GM18498 (cell line): ENCODE data around the gene HNRNPUL2.
A peak's percentile ranks its signal among the peaks of the same experiment; 100 is the strongest.
"Not testable (repeated sequence)": the region's sequence is repeated elsewhere in the genome, so short reads cannot be mapped to it uniquely, and the experiment has no call there.

Source experiments
- ATAC-seq: cut with Tn5 transposase; IDR thresholded peaks from one replicate; pipeline ENCODE4 v1.9.1; 2021; ENCODE audit warnings: mild to moderate bottlenecking, moderate library complexity; ENCODE audit not compliant: unreplicated experiment

Gene HNRNPUL2

DNA sequence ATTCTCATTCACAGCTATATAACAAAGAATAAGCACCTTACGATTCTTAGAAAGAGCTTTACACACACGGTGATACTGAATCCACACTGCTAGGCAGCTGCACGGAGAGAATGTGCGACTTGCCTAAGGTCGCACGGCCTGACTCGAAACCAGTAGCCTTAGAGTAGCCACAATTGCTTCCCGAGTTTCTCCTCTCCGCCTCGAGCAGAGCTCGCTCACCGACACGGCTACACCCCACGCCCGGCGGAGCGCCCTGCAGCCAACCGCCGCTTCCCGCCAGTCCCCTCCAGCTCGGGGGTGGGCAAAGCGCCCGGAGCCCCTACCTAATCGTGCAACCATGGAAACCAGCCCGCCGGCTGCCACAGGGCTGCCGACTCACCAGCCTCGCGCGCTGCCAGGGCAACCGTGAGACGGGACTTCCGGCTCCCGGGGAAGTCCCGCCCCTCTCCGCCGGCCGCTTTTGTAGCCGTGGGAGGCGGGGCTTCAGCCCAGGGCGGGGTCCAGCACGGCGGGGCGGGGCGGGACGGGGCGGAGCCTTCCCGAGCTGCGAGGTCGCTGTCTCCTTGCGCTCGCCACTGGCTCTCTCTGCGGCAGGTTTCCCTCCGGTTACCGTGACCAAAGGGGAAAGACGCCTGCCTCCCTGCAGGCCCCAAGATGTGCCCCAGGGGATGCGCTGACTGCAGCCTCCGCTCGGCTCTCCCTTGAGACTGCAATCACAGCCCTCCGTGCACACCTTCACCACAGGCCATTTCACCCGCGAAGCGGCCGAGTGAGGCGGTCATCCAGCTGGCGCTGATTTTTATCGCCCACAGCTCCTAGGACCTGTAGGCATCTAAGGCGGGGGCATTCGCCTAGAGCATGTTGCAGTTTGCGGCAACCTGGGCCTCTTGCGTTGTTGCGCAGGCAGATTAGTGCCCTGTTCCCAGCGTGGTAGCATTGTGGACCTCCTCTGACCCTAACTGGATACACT lies 21.1 kb downstream of the HNRNPUL2 start:
- peak; percentile 65 for ATAC-seq

DNA sequence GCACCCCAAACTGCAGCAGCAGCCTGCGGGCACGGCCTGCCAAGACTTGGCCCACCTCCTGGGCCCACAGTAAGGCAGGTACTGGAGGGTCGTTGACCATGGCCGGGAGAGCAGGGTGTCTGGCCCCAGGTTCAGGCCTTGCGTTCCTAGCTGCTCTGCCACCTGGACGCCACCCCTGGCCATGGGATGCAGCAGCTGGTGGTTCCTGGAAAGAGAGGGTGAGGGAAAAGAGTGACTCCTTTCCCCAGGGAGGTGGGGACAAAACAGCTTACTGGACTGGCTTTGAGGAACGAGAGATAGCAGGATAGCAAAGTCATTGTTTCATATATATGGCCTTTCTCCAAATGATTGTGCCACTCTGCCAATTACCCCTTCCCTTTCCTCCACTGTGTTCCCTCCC lies 21.8 kb downstream of the HNRNPUL2 start:
- no peak for ATAC-seq

DNA sequence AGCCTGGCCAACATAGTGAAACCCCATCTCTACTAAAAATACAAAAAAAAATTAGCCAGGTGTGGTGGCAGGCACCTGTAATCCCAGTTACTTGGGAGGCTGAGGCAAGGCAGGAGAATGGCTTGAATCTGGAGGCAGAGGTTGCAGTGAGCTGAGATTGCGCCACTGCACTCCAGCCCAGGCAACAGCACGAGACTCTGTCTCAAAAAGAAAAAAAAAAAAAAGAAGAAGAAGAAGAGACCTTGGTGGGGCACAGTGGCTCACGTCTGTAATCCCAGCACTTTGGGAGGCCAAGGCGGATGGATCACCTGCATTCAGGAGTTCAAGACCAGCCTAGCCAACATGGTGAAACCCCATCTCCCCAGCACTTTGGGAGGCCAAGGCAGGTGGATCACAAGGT lies 23.3 kb downstream of the HNRNPUL2 start:
- not testable (repeated sequence) for ATAC-seq

DNA sequence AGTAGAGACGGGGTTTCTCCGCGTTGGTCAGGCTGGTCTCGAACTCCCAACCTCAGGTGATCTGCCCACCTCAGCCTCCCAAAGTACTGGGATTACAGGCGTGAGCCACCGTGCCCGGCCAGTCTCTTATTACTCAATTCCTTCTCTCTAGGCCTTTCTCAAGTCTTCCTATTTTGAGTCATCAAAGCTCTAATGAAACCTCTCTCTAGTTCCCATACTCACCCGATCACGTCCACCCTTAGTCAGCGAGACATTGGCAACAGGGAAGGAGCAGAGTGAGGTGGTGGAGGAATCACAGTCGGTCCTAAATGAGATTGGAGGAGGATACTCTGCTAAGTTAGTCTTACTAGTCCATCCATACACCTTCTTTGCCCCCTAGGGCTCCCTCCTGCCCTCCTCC lies 25.0 kb downstream of the HNRNPUL2 start:
- no peak for ATAC-seq

DNA sequence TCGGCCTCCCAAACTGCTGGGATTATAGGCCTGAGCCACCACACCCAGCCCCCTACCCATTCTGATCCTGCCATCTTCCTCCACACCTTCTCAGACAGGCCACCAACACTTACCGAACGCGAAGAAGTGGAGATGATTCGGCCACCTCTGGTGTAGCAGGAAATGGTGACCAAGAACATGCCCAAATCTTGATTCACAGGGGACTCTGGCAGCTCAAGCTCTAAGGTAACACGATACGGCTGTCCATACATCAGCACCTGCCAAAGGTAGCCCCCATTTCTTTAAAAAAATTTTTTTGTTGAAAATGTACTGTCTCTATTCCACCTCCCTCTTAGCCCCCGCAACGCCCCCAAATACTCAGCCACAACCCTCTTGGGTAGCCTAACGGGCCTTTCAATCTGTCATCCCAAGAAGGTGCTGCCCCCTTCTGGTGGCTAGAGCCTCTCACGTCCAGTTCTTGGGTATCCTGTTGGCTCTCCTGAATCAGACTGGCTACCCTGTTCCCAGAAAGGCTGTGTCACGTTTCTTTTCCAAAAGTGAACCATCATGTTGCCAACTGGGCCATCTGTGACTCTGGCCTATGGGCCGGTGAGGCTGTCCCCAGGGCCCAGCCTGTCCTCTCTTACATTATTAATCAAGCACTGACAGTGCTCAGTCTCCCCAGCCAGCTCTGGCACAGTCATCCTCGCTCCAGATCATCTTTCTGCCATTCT lies 32.6 kb downstream of the HNRNPUL2 start:
- ATAC-seq: no peak

DNA sequence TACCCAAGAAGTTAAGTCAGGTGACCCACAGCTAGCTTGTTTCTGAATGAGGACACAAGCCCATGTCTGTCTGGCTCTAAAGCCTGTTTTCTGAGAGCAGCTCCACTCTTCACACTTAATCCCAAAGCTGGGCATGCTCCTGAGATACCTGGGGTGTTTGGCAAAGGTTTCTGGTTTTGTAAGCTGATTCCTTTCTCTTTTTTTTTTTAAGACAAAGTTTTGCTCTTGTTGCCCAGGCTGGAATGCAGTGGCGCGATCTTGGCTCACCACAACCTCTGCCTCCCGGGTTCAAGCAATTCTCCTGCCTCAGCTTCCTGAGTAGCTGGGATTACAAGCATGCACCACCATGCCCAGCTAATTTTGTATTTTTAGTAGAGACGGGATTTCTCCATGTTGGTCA lies 33.6 kb downstream of the HNRNPUL2 start:
- not testable (repeated sequence) for ATAC-seq

DNA sequence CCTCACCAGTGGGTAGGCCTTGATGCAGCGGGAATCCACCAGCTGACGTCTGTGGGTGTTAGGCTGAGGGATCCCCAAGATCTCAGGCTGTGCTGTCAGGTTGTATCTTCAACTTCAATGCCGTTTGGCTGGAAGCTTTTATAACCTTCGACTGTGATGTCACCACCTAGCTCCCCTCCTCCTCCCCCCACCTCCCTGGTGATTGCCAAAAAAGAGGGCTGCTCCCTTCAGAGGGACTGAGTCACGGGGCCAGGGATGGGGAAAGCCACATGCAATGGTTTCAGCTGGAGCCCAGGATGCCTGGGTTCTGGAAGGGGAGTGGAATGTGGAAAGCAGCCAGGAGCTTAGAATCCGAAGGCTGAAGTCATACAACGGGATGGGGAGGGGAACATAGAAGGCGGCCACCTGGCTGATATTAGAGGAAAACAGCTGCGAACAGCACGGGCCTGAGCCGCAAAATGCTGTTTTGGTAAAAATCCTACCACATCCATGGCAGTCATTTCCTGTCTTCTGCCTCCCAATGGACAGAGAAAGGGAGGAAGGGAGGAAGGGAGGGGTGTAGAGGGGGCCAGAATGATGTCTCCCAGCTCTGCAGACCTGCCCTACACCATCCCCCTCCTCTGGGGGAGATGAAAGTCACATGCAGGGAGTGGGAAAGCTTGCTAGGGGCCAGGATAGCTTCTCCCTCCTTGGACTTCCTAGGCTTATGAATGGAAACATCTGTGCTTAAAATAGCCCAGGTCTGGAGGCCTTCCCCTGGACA lies 37.7 kb downstream of the HNRNPUL2 start, which contains the start of gene LRRN4CL:
Gene LRRN4CL (minus strand): TSS at position 110 of the 763 bp plus-strand sequence. CDS start 1,022 bp downstream, outside the sequence.
- no peak for ATAC-seq

DNA sequence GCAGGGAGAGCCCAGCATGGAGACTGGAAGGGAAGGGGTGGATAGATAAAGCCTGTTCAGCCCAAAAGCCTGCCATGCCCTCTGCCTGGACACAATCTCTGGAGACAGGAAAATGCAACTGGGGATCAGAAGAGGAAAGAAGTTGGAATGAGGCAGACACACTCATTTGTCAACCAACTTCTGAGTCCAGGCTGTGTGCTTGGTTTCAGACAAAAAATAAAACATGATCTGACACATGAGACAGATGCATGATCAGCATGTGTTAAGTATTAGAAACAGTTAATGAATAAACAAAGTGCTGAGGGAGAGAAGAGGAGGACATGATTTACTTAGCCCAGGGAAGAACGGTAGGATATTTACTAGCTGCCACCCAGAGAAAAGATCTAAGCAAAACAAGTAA lies 38.8 kb downstream of the HNRNPUL2 start:
- no peak for ATAC-seq

DNA sequence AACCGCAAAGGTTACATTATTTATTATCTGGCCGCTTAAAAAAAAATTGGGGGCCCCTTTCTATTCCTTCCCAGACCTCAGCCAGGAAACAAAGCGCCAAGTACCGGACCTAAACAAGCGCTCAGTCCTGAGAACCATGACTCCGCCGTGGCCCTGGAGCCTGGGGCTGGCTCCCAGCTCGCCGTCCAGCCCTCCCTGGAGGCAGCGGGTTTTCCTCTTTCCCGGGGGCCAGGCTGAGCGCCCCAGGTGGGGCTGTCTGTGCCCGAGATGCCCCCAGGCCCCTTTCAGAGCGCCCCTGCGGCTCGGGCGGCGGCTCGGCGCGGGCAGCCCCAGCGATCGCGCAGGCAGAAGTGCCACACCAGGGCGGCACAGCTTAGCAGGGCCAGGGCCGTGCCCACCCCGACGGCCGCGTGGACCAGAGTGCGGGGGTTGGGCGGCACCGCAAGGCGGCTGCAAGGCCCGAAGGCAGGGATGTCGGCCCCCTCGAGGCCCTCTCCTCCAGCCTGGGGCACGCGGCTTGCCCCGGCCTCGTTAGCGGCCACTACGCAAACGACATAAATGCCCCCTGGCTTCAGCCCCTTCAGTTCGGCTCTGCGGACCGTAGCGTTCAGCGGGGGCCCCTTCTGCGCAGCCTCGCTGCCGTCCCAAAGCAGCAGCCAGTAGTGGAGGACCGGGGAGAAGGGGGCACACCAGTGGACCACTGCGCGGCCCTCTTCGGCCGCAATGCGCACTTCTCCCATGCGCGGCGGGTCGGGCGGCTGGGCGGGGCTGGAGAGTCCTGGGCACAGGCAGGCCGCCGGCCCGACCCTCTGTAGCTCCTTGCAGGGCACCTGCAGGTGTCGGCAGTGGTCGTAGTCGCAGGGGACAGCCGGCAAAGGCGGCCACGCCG lies 39.5 kb downstream of the HNRNPUL2 start:
- ATAC-seq: no peak

DNA sequence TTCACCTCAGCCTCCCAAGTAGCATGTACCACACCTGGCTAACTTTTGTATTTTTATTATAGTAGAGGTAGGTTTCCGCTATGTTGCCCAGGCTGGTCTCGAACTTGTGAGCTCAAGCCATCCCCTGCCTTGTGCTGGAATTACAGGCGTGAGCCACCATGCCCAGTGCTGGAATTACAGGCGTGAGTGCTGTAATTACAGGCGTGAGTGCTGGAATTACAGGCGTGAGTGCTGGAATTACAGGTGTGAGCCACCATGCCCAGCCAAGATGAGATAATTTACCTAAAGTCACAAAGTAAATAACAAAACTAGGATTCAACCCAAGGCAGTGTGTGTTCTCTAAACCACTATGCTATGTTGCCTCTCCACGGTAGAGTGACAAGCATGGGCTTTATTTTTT lies 44.7 kb downstream of the HNRNPUL2 start:
- ATAC-seq: no peak

DNA sequence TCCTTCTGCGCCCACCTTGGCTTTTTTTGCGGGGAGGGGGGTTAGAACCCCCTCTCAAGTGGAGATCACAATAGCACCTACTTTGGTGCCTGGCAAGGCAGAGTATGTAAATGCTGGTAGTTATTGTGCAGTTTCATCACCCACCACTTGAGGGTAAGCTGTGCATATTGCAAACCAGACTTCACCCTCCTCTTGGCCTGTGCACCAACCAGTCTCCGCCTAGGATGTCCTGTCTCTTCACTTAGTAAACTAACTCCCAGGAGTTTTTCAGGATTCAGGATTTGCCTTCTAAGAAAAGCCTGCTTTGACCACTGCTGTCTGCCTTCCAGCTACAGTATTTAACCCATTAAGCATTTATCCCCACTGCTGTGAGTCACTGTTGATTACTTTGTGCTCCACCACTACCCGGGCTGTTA lies 46.4 kb downstream of the HNRNPUL2 start:
- peak; percentile 64 for ATAC-seq

DNA sequence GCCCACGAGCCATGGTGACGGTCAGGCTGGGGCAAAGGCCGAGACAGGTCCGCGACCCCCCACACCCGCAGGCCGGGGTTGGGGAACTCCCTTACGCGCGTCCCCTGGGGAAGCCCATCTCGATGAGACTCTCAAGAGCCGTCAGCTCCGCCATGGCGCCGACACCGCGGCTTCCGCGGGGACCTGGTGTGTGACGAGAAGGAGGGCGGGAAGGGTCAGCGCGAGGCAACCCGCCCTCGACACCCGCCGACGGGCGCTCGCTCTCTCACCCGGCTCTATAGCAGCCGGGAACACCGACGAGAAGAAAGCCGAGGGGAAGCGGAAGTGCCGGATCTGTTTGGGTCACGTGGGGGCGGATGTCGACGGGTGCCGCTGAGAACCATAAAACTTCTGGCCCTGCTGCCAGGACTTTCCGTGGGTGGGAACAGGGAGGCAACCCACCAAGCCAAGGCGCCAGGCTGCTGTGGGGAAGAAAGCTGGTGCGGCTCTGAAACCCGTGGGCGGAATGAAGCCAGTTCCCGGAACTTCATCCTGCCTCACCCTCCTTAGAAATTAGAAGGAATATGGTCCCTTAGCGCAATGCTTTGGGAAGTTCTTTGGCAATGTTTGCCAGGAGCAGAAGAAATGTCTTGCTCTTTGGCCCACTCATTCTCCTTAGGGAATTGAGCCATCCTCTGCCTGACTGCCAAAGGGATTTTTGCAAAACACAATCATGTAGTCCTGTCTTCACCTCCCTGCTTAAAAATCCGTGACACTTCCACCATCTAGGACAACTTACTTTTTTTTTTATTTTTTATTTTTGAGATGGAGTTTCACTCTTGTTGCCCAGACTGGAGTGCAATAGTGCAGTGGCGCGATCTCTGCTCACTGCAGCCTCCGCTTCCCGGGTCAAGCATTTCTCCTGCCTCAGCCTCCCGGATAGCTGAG lies 48.2 kb downstream of the HNRNPUL2 start, which contains the start of gene UBXN1:
Gene UBXN1 (minus strand): TSS at position 304 of the 927 bp plus-strand sequence. CDS start 150 bp downstream, at position 154.
- ATAC-seq: peak; percentile 73

DNA sequence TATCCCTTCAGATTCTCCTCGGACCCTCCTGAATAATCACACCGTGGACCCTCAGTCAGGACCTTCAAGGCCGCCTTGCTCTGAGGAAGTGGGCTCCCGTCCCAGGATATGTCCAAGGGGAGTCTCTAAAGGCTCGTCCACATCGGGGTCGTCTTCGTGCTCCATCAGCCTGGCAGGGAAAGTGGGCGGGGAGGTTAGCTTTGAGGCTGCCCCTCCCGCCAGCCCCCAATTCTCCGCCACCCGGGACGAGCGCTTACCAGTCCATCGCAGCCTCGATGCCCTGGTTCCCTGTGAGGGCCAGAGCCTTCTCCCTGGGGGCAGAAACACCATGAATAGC lies 48.9 kb downstream of the HNRNPUL2 start:
- ATAC-seq: no peak

DNA sequence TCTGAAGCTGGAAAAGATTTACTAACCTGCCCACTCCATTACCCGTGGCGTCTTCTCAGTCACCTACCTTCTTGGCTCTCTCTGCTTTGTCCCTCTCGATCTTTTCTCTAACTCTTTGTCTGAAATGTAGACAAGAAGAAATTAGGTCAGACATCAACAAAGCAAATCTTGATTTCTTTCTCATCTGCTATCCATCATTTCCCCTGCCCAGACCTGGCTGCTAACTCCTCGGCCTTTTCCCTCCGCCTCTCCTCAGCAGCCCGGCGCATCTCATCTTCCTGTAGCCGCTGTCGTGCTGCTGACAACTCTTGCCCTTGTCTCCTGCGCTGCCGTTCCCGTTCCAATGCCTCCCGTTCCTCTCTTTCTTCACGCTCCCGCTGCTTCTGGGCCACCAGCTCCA lies 49.5 kb downstream of the HNRNPUL2 start:
- no peak for ATAC-seq

DNA sequence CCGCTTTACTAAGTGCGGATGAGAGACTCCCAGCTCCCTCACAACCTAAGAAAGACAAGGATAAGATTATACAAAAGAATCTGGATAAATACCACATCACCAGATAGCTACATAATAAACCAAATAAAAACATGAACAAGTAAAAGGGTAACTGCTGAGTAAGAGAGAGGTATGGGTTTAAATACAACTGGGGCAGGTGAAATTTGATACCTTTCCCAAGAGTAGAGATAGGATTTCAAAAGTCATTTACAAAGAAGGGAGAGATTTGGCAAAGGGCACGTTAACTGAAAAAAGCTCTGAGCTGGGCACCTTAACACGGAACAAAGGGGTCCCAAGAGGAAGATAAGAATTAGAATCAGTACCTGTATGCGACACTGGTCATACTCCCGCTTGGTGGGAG lies 50.1 kb downstream of the HNRNPUL2 start:
- no peak for ATAC-seq

DNA sequence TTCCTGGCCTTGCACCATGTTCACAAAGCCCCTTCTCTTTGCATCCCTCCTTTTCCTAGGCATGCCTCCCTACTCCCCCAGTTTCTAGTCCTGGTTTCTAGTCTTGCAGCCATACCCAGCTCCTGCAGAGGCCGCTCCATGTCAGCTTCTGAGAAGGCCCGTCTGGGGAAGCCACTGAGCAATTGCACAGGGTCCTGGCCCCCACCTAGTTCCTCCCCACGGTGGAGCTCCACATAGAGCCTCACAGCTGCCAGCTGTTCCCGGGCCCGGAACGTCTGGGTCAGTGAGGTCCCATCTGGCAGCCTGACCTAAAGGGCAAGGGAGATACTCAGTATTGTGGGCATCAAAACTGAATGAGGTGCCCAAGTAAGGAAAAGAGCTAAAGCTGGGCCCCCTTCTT lies 50.6 kb downstream of the HNRNPUL2 start:
- no peak for ATAC-seq

DNA sequence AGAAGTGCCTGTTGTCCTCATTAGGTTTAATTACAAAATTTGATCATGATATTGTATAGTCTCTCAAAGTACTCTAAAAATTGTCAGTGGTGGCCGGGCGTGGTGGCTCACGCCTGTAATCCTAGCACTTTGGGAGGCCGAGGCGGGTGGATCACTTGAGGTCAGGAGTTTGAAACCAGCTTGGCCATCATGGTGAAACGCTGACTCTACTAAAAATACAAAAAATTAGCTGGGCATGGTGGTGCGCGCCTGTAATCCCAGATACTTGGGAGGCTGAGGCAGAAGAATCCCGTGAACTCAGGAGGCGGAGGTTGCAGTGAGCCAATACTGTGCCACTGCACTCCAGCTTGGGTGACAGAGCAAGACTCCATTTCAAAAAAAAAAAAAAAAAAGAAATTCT lies 51.8 kb downstream of the HNRNPUL2 start:
- not testable (repeated sequence) for ATAC-seq

DNA sequence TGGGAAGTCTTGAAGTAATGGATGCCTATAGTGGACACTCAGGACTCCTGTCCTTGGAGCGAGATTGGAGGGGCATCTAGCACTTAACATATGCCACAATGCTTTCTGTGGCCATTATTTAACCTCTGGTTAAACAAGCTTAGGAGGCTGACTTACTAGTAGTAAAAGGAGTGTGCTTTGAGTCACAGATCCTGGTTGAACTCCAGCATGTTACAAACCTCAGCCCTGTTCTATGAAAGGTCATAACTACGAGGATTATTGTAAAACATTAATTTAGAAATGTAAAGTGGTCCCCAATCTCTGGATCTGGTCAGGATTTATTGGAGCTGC lies 54.1 kb downstream of the HNRNPUL2 start:
- ATAC-seq: no peak
